ENCODE measurements around the gene FTO.

Gene FTO

DNA sequence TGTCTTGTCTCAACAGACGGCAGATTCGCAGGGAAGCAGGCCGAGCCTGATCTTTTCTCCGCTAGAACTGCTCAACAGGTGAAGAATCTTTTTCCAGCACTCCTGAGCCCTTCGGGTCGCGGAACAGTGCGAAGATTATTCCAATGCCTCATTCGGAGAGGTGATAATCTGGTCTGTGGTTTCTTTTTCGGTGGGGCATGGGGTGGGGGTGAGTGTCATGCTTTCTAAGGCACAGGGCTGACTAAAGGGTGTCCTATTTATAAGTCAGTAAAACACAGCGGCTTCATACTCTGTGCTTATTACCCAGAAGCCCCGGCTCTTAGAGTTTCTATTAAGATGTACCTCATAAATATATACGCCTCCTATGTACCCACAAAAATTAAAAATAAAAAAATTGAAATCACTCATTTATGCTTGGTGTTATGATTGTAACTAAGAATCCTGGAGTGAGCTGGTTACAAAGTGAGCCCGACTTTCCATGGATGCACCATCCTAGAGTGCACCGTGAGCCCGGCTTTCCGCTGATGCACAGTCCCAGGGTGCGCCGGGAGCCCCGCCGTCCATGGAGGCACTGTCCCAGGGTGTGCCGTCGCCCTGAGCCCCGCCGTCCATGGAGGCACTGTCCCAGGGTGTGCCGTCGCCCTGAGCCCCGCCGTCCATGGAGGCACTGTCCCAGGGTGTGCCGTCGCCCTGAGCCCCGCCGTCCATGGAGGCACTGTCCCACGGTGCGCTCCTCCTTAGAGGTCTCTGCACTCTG is 417.8 kb downstream of the FTO start:
- H3K9ac ChIP-seq, result no peak overlapping the region
- no peaks in the 10 kb centered on the region for H3K27me3 ChIP-seq (ENCODE audit: insufficient read depth, low read depth)
- H3K4me1 ChIP-seq (ENCODE audit: low read depth, poor library complexity, severe bottlenecking), result no peaks in the 10 kb centered on the region
- no peak overlapping the region for H2AFZ ChIP-seq (ENCODE audit: low read depth)
- H3K4me2 ChIP-seq, result no peak overlapping the region
- H3K27ac ChIP-seq, result no peak overlapping the region
- TF ChIP-seq, protein P1, sequence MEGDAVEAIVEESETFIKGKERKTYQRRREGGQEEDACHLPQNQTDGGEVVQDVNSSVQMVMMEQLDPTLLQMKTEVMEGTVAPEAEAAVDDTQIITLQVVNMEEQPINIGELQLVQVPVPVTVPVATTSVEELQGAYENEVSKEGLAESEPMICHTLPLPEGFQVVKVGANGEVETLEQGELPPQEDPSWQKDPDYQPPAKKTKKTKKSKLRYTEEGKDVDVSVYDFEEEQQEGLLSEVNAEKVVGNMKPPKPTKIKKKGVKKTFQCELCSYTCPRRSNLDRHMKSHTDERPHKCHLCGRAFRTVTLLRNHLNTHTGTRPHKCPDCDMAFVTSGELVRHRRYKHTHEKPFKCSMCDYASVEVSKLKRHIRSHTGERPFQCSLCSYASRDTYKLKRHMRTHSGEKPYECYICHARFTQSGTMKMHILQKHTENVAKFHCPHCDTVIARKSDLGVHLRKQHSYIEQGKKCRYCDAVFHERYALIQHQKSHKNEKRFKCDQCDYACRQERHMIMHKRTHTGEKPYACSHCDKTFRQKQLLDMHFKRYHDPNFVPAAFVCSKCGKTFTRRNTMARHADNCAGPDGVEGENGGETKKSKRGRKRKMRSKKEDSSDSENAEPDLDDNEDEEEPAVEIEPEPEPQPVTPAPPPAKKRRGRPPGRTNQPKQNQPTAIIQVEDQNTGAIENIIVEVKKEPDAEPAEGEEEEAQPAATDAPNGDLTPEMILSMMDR (conservative IDR thresholded peaks at IDR 0.05; ENCODE audit: low read depth, low read length), result no peak
- H4K20me1 ChIP-seq (ENCODE audit: insufficient read depth), result no peaks in the 10 kb centered on the region
- no peak overlapping the region for H3K4me3 ChIP-seq (IDR thresholded peaks at IDR 0.05; ENCODE audit: insufficient read depth, low read depth, low read length)
- no peaks in the 10 kb centered on the region for H3K36me3 ChIP-seq (ENCODE audit: insufficient read depth)
- H3K79me2 ChIP-seq (ENCODE audit: insufficient read depth, low read depth), result no peaks in the 10 kb centered on the region

DNA sequence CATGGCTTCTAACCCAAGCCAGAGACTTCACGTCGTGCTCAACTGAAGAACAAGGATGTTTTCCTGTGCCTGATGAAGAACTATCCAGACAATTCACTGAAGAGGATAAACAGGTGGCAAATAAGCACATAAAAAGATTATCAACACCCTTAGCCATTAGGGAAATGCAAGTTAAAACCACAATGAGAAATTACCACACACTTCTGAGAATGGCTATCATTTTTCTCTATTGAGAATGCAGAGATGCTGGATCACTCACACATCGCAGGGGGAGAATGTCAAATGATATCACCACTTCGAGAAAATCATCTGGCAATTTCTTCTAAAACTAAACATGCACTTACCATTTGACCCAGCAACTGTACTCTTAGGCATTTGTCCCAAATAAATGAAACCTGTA is 419.8 kb downstream of the FTO start:
- Histone ChIP-seq H4K20me1 (ENCODE audit: insufficient read depth) (no peaks in the 10 kb centered on the region), H3K27ac (no peak overlapping the region), H3K4me3 (IDR thresholded peaks at IDR 0.05; ENCODE audit: insufficient read depth, low read depth, low read length) (no peak overlapping the region), H3K9ac (no peak overlapping the region), H3K27me3 (ENCODE audit: insufficient read depth, low read depth) (no peaks in the 10 kb centered on the region), H3K4me2 (no peak overlapping the region), H3K4me1 (ENCODE audit: low read depth, poor library complexity, severe bottlenecking) (no peaks in the 10 kb centered on the region), H3K79me2 (ENCODE audit: insufficient read depth, low read depth) (no peaks in the 10 kb centered on the region), H3K36me3 (ENCODE audit: insufficient read depth) (no peaks in the 10 kb centered on the region), H2AFZ (ENCODE audit: low read depth) (no peak overlapping the region)
- TF ChIP-seq, protein P1 (conservative IDR thresholded peaks at IDR 0.05; ENCODE audit: low read depth, low read length), result no peak

- Histone ChIP-seq H3K79me2 (ENCODE audit: insufficient read depth, low read depth) (no peaks in the 10 kb centered on the region), H3K36me3 (ENCODE audit: insufficient read depth) (no peaks in the 10 kb centered on the region), H2AFZ (ENCODE audit: low read depth) (no peak overlapping the region), H3K9ac (no peak overlapping the region), H3K27me3 (ENCODE audit: insufficient read depth, low read depth) (no peaks in the 10 kb centered on the region), H3K4me1 (ENCODE audit: low read depth, poor library complexity, severe bottlenecking) (no peaks in the 10 kb centered on the region), H3K4me2 (no peak overlapping the region), H3K4me3 (IDR thresholded peaks at IDR 0.05; ENCODE audit: insufficient read depth, low read depth, low read length) (no peak overlapping the region), H3K27ac (no peak overlapping the region), H4K20me1 (ENCODE audit: insufficient read depth) (no peaks in the 10 kb centered on the region)
- TF ChIP-seq, protein P1 (conservative IDR thresholded peaks at IDR 0.05; ENCODE audit: low read depth, low read length), result no peak
Measured at GRCh38 chr16:54125751-54126655, 422.0 kb downstream of the FTO start.

DNA sequence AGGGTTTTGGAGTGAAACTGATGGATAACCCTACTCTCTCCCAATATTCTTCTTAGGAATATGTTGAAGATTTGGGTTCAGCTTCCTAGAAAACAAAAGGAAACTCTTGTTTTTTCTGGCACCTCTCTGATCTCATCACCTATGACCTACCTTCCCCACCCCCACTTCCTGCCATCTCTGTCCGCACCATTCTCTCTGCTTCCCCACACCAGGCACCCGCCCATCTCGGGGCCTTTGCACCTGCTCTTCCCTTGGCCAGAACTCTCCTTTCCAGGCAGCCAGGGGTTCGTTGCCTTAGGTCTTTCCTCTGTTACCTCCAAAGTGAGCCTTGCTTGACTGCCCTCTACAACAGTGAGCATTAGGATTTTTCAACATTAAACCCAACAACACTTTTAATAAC is 423.0 kb downstream of the FTO start:
- Histone ChIP-seq H3K4me2 (no peak overlapping the region), H3K9ac (no peak overlapping the region), H3K27ac (no peak overlapping the region), H3K36me3 (ENCODE audit: insufficient read depth) (no peaks in the 10 kb centered on the region), H3K79me2 (ENCODE audit: insufficient read depth, low read depth) (no peaks in the 10 kb centered on the region), H4K20me1 (ENCODE audit: insufficient read depth) (no peaks in the 10 kb centered on the region), H3K27me3 (ENCODE audit: insufficient read depth, low read depth) (no peaks in the 10 kb centered on the region), H3K4me1 (ENCODE audit: low read depth, poor library complexity, severe bottlenecking) (no peaks in the 10 kb centered on the region), H3K4me3 (IDR thresholded peaks at IDR 0.05; ENCODE audit: insufficient read depth, low read depth, low read length) (no peak overlapping the region), H2AFZ (ENCODE audit: low read depth) (no peak overlapping the region)
- TF ChIP-seq, protein P1 (conservative IDR thresholded peaks at IDR 0.05; ENCODE audit: low read depth, low read length), result no peak
